Esophagus muscularis mucosa (tissue), 4 donors: ENCODE results near the gene CIZ1. TPM values are rescaled to one million over a fixed set of nuclear protein-coding genes. Genes with fewer than 3 reads are reported as not detected.

Source experiments
- DNase-seq: peaks from one replicate; pipeline ENCODE4 v3.0.0-alpha.2; 2017; ENCODE audit errors: extremely low spot score
- H3K27ac ChIP-seq, 4 donors: fragments of 200-600 bp; sonication (generic); replicated peaks in 1 of 4; 1 replicate in 3 of 4; 2 replicates in 1 of 4; pipeline ENCODE4 v1.5.1; 2016 to 2019; ENCODE audit warnings: mild to moderate bottlenecking in 1 of 4
- H3K27me3 ChIP-seq, 4 donors: fragments of 200-600 bp; sonication (generic); one replicate each; pipeline versions ENCODE4 v1.5.1 to v1.6.0; 2016 to 2019
- H3K36me3 ChIP-seq, 4 donors: fragments of 200-600 bp; sonication (generic); one replicate each; pipeline ENCODE4 v1.5.1; 2016 to 2019
- H3K4me1 ChIP-seq, 4 donors: fragments of 200-600 bp; sonication (generic); one replicate each; pipeline ENCODE4 v1.5.1; 2016 to 2019
- H3K4me3 ChIP-seq, 4 donors: fragments of 200-600 bp; sonication (generic); 1 replicate in 2 of 4; 2 replicates in 2 of 4; pipeline ENCODE4 v1.5.1; 2016 to 2019; ENCODE audit warnings: mild to moderate bottlenecking in 4 of 4, moderate library complexity in 1 of 4
- H3K9me3 ChIP-seq, 4 donors: fragments of 200-600 bp; sonication (generic); 1 replicate in 3 of 4; 2 replicates in 1 of 4; pipeline ENCODE4 v1.5.1; 2016 to 2019
- CTCF ChIP-seq, 3 experiments: fragments of 200-600 bp in 2 of 3; fragments of 450-650 bp in 1 of 3; sonication (generic) in 2 of 3; IDR thresholded peaks; one replicate each; pipeline ENCODE4 v1.5.1; 2017 to 2019; ENCODE audit warnings: antibody characterized with exemption in 3 of 3, mild to moderate bottlenecking in 2 of 3, moderate library complexity in 1 of 3
- EP300 ChIP-seq: sonication (generic); formaldehyde crosslinking; IDR thresholded peaks from one replicate; pipeline ENCODE4 v1.6.1; 2017; ENCODE audit warnings: antibody characterized with exemption
- POLR2A ChIP-seq: fragments of 450-650 bp; IDR thresholded peaks from one replicate; pipeline ENCODE4 v1.6.1; 2017; ENCODE audit warnings: antibody characterized with exemption, moderate library complexity, mild to moderate bottlenecking, low read depth
- POLR2AphosphoS5 ChIP-seq, 2 donors: sonication (generic); formaldehyde crosslinking; IDR thresholded peaks; one replicate each; pipeline ENCODE4 v1.6.1; 2017; ENCODE audit warnings: antibody characterized with exemption in 2 of 2
- WGBS: methylation state at CpG from one replicate; pipeline ENCODE4 v1.1.5; 2018; 5-methylcytosine and 5-hydroxymethylcytosine counted together
- intact Hi-C: fragments of 100-400 bp; cut with DNase I; formaldehyde crosslinking; loops from one replicate; pipeline ENCODE4 v1.15.1; 2023
- total RNA-seq, 4 donors: library from RNA; depleted of rRNA; stranded (reverse); fragments of >200 nt; gene quantifications; one replicate each; pipeline versions ENCODE4 v1.1.0 to v1.2.1, GENCODE V29; 2016

The CIZ1 gene
- total RNA-seq, 4 donors from 2014 or later: 57.5 to 110 (median 73.2) TPM

GRCh38 chr9:128203707-128204551 is 12.6 kb upstream of the CIZ1 start:
- Histone ChIP-seq H3K9me3 (no peaks in the 10 kb centered on the region), H3K4me1 (peaks cover 11 to 26% (median 20%) of the 10 kb centered on the region in 4 donors), H3K4me3 (peak overlapping the region; percentile 67 to 71 (median 70)), H3K27me3 (peaks cover 0 to 21% (median 3%) of the 10 kb centered on the region in 4 donors), H3K27ac (peak overlapping the region; percentile 54 to 76 (median 58)), H3K36me3 (no peaks in the 10 kb centered on the region)
- TF ChIP-seq POLR2AphosphoS5 (IDR thresholded peaks at IDR 0.05) (peak; percentile 6 to 25), POLR2A (no peak), EP300 (no peak), CTCF (IDR thresholded peaks at IDR 0.05) (no peak)
- DNase-seq: no peak
- WGBS: 3% methylated on average over 12 of the region's 67 CpGs
- intact Hi-C loops: no loop called here

- intact Hi-C loops: no loop called here
- peaks cover 0 to 21% (median 3%) of the 10 kb centered on the region in 4 donors for H3K27me3 ChIP-seq
- H3K36me3 ChIP-seq: no peaks in the 10 kb centered on the region
- peak within 1 kb of the TSS; percentile 54 to 76 (median 58) for H3K27ac ChIP-seq
- no peaks in the 10 kb centered on the region for H3K9me3 ChIP-seq
- peaks cover 11 to 26% (median 20%) of the 10 kb centered on the region in 4 donors for H3K4me1 ChIP-seq
- peak within 1 kb of the TSS; percentile 67 to 71 (median 70) for H3K4me3 ChIP-seq
- WGBS: 0% methylated on average over 23 of the region's 72 CpGs
- TF ChIP-seq POLR2AphosphoS5 (IDR thresholded peaks at IDR 0.05): peak in 1 of 2 donors; percentile 48
- no peak for TF ChIP-seq POLR2A
- TF ChIP-seq CTCF (IDR thresholded peaks at IDR 0.05): peak in 2 of 3 experiments; percentile 94 to 99
- no peak for TF ChIP-seq EP300
- no peak for DNase-seq
Observed at GRCh38 chr9:128203024-128203706, 11.8 kb upstream of the CIZ1 start, which contains the start of gene DNM1. TSS of gene DNM1 (plus strand) at chr9:128203379. CDS start at chr9:128203471, 92 bp downstream.

- Histone ChIP-seq H3K36me3 (no peaks in the 10 kb centered on the region), H3K27me3 (peaks cover 0 to 21% (median 3%) of the 10 kb centered on the region in 4 donors), H3K27ac (peak overlapping the region in 1 of 4 donors; percentile 76), H3K4me1 (peaks cover 11 to 24% (median 20%) of the 10 kb centered on the region in 4 donors), H3K9me3 (no peaks in the 10 kb centered on the region), H3K4me3 (peak overlapping the region in 3 of 4 donors; percentile 70 to 71 (median 70))
- intact Hi-C loops: no loop called here
- TF ChIP-seq POLR2AphosphoS5 (IDR thresholded peaks at IDR 0.05) (no peak), POLR2A (no peak)
- DNase-seq: no peak
- WGBS: 17% methylated on average over 2 of the region's 2 CpGs
Observed at GRCh38 chr9:128202648-128203023, 11.3 kb upstream of the CIZ1 start.

GRCh38 chr9:128201441-128202369 is 10.3 kb upstream of the CIZ1 start:
- Histone ChIP-seq H3K4me3 (no peak overlapping the region), H3K27me3 (peaks cover 0 to 21% (median 3%) of the 10 kb centered on the region in 4 donors), H3K9me3 (no peaks in the 10 kb centered on the region), H3K36me3 (no peaks in the 10 kb centered on the region), H3K27ac (no peak overlapping the region), H3K4me1 (peaks cover 11 to 22% (median 20%) of the 10 kb centered on the region in 4 donors)
- DNase-seq: no peak
- no peak for TF ChIP-seq POLR2A
- no peak for TF ChIP-seq EP300
- no peak for TF ChIP-seq CTCF (IDR thresholded peaks at IDR 0.05)
- TF ChIP-seq POLR2AphosphoS5 (IDR thresholded peaks at IDR 0.05): no peak
- intact Hi-C loops: no loop called here
- WGBS: 94% methylated on average over 13 of the region's 13 CpGs
